ENCODE results near the gene NTNG1.

DNA sequence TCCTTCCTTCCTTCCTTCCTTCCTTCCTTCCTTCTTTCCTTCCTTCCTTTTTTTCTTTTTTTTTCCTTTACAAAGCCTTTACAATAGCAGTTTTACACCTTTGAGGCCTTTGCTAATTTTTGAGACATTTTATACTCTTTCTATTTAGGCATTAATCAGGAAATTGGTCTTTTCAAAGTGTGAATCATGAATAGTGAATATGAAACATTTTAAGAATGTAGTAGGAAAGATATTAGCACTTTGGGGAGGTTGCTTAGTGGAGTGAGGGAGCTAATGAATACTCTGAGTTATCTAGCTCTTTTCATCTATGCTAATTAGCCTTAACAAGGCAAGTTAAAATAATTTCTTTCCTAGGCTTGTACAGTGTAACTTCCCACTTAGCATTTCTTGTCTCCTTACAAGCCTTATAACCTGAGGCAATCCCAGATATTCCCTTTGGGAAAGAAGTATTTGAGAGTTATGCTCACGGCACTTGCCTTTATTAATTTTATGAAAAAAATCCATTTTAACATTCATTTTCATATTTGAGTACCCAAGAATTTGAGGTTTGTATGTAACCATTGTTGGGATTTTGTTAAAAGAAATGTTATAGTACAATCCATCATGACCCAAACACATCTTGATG is 122.6 kb downstream of the NTNG1 start:
- TF ChIP-seq CTCF (IDR thresholded peaks at IDR 0.05) (no peak), POLR2A (IDR thresholded peaks at IDR 0.05) (no peak)
